H1 (cell line): ENCODE results near the gene VDR. TPM values are rescaled to one million over a fixed set of nuclear protein-coding genes. Genes with fewer than 3 reads are reported as not detected.

Experiments used
- CTCF ChIA-PET: fragments of 300-600 bp; sonication (Branson Sonifier 250); formaldehyde crosslinking; loops from one replicate; lab custom pipeline; 2021; ENCODE audit not compliant: partially characterized antibody; lab: Charles Lee
- POLR2A ChIA-PET: fragments of 300-600 bp; sonication (Branson Sonifier 250); formaldehyde crosslinking; loops from one replicate; lab custom pipeline; 2021; ENCODE audit warnings: inconsistent platforms; ENCODE audit not compliant: partially characterized antibody; lab: Charles Lee
- DNase-seq, 2 experiments: peaks; one replicate each; pipeline versions ENCODE4 v3.0.0 to v3.0.0-alpha.2; 2010 to 2022; ENCODE audit warnings: low spot score in 2 of 2, low read depth in 1 of 2, mixed read lengths in 1 of 2
- FAIRE-seq: peaks from 2 replicates; lab custom pipeline; 2011; peaks lifted over from hg19 to GRCh38; lab: Jason Lieb, UNC
- H2AFZ ChIP-seq: 2 replicates; pipeline ENCODE4 v1.8.1; 2012; ENCODE audit warnings: low read length, inconsistent platforms
- H2AK5ac ChIP-seq: 2 replicates; pipeline ENCODE4 v1.6.1; 2013; ENCODE audit warnings: low read depth, low read length
- H2BK120ac ChIP-seq: replicated peaks from 2 replicates; pipeline ENCODE3; 2013; ENCODE audit warnings: low read depth, low read length, inconsistent platforms
- H2BK12ac ChIP-seq: 2 replicates; pipeline ENCODE4 v1.6.1; 2013; ENCODE audit warnings: low read depth, low read length
- H2BK15ac ChIP-seq: 2 replicates; pipeline ENCODE4 v1.6.1; 2013; ENCODE audit warnings: low read length
- H2BK20ac ChIP-seq: 2 replicates; pipeline ENCODE4 v1.6.1; 2013; ENCODE audit warnings: low read length
- H2BK5ac ChIP-seq: 2 replicates; pipeline ENCODE4 v1.6.1; 2013; ENCODE audit warnings: low read depth, low read length
- H3K14ac ChIP-seq: 2 replicates; pipeline ENCODE4 v1.6.1; 2013; ENCODE audit warnings: inconsistent platforms; ENCODE audit not compliant: insufficient read length
- H3K18ac ChIP-seq: 2 replicates; pipeline ENCODE4 v1.6.1; 2013; ENCODE audit warnings: low read length; ENCODE audit errors: extremely low read depth
- H3K23ac ChIP-seq: 2 replicates; pipeline ENCODE4 v1.6.1; 2013; ENCODE audit warnings: inconsistent platforms; ENCODE audit not compliant: insufficient read length
- H3K23me2 ChIP-seq: 2 replicates; pipeline ENCODE4 v1.6.1; 2013; ENCODE audit warnings: low read depth, low read length
- H3K27ac ChIP-seq: 2 replicates; pipeline ENCODE4 v1.6.1; 2011; ENCODE audit warnings: low read depth, low read length, inconsistent platforms
- H3K27me3 ChIP-seq, 4 experiments: replicated peaks in 1 of 4; 1 replicate in 1 of 4; 2 replicates in 3 of 4; pipeline versions ENCODE4 v1.6.1 to v1.8.1; 2011 to 2013; ENCODE audit warnings: low read length in 3 of 4, mild to moderate bottlenecking in 3 of 4, inconsistent platforms in 2 of 4, mixed read lengths in 2 of 4, moderate library complexity in 1 of 4; ENCODE audit not compliant: control insufficient read depth in 3 of 4, insufficient read depth in 3 of 4; ENCODE audit errors: extremely low read depth in 1 of 4
- H3K36me3 ChIP-seq, 4 experiments: 2 replicates each; pipeline versions ENCODE4 v1.6.1 to v1.8.1; 2011 to 2013; ENCODE audit warnings: mild to moderate bottlenecking in 4 of 4, low read length in 3 of 4, moderate library complexity in 2 of 4, control low read depth in 1 of 4, inconsistent platforms in 1 of 4; ENCODE audit not compliant: insufficient read depth in 4 of 4, control insufficient read depth in 2 of 4
- H3K4ac ChIP-seq: replicated peaks from 2 replicates; pipeline ENCODE3; 2013; ENCODE audit warnings: low read length, low read depth, mixed read lengths, inconsistent platforms; ENCODE audit not compliant: insufficient read length
- H3K4me1 ChIP-seq, 4 experiments: replicated peaks in 1 of 4; 1 replicate in 1 of 4; 2 replicates in 3 of 4; pipeline versions ENCODE4 v1.6.1 to v1.8.1; 2011 to 2013; ENCODE audit warnings: low read length in 3 of 4, inconsistent platforms in 2 of 4, mixed read lengths in 1 of 4; ENCODE audit not compliant: insufficient read depth in 4 of 4, control insufficient read depth in 3 of 4
- H3K4me2 ChIP-seq, 2 experiments: 2 replicates each; pipeline versions ENCODE4 v1.6.1 to v1.8.1; 2011 to 2013; ENCODE audit warnings: low read depth in 2 of 2, low read length in 2 of 2, control low read depth in 1 of 2, inconsistent platforms in 1 of 2, mild to moderate bottlenecking in 1 of 2; ENCODE audit not compliant: insufficient read depth in 1 of 2
- H3K4me3 ChIP-seq, 4 experiments: fragments of 200-600, 300-600 bp in 1 of 4; sonication (generic), shearing (Covaris generic), sonication (Bioruptor Twin) in 1 of 4; 2 replicates each; pipeline versions ENCODE4 v1.5.1 to v1.8.1; 2011 to 2016; ENCODE audit warnings: low read length in 4 of 4, low read depth in 3 of 4, control low read depth in 2 of 4, inconsistent platforms in 2 of 4, mild to moderate bottlenecking in 2 of 4, mixed read lengths in 1 of 4, moderate library complexity in 1 of 4; ENCODE audit not compliant: insufficient read depth in 2 of 4; ENCODE audit errors: extremely low read depth in 1 of 4
- H3K56ac ChIP-seq: replicated peaks from 2 replicates; pipeline ENCODE3; 2013; ENCODE audit warnings: low read depth, mild to moderate bottlenecking, mixed read lengths, low read length, inconsistent platforms; ENCODE audit not compliant: insufficient read length
- H3K79me1 ChIP-seq: 2 replicates; pipeline ENCODE4 v1.6.1; 2013; ENCODE audit warnings: low read depth, low read length, control low read depth
- H3K79me2 ChIP-seq, 2 experiments: 2 replicates each; pipeline versions ENCODE4 v1.6.1 to v1.8.1; 2012 to 2013; ENCODE audit warnings: low read length in 2 of 2, mild to moderate bottlenecking in 2 of 2, inconsistent platforms in 1 of 2; ENCODE audit not compliant: insufficient read depth in 2 of 2, control insufficient read depth in 1 of 2
- H3K9ac ChIP-seq, 4 experiments: replicated peaks in 1 of 4; 1 replicate in 1 of 4; 2 replicates in 3 of 4; pipeline versions ENCODE4 v1.6.1 to v1.8.1; 2011 to 2013; ENCODE audit warnings: low read depth in 3 of 4, low read length in 3 of 4, control low read depth in 2 of 4, mild to moderate bottlenecking in 2 of 4, moderate library complexity in 2 of 4, inconsistent platforms in 1 of 4; ENCODE audit errors: extremely low read depth in 1 of 4
- H3K9me3 ChIP-seq, 2 experiments: 2 replicates each; pipeline versions ENCODE4 v1.6.1 to v1.8.1; 2012 to 2013; ENCODE audit warnings: mild to moderate bottlenecking in 2 of 2, moderate library complexity in 2 of 2, control low read depth in 1 of 2, inconsistent platforms in 1 of 2, low read depth in 1 of 2, low read length in 1 of 2, mixed read lengths in 1 of 2; ENCODE audit not compliant: insufficient read depth in 2 of 2
- H4K20me1 ChIP-seq, 2 experiments: replicated peaks in 1 of 2; 2 replicates each; pipeline versions ENCODE3 to v1.8.1; 2011 to 2013; ENCODE audit warnings: inconsistent platforms in 2 of 2, low read length in 2 of 2, mild to moderate bottlenecking in 1 of 2; ENCODE audit not compliant: insufficient read depth in 2 of 2, control insufficient read depth in 1 of 2
- H4K5ac ChIP-seq: 2 replicates; pipeline ENCODE4 v1.6.1; 2013; ENCODE audit warnings: low read length, low read depth, mixed read lengths, inconsistent platforms; ENCODE audit not compliant: insufficient read length
- H4K8ac ChIP-seq: 2 replicates; pipeline ENCODE4 v1.8.0; 2013; ENCODE audit warnings: mild to moderate bottlenecking, moderate library complexity, low read length, inconsistent platforms; ENCODE audit not compliant: insufficient read depth; ENCODE audit errors: extremely low read depth
- H4K91ac ChIP-seq: replicated peaks from 2 replicates; pipeline ENCODE3; 2013; ENCODE audit warnings: low read length, mixed read lengths, inconsistent platforms; ENCODE audit not compliant: insufficient read length
- MAX ChIP-seq: IDR thresholded peaks from 2 replicates; pipeline ENCODE4 v1.6.1; 2012; ENCODE audit warnings: inconsistent platforms
- SIRT6 ChIP-seq: IDR thresholded peaks from one replicate; pipeline ENCODE4 v1.7.1; 2012; ENCODE audit warnings: low read length, inconsistent platforms
- WGBS, 2 experiments: shearing (Covaris generic) in 1 of 2; methylation state at CpG; one replicate each; pipeline versions ENCODE4 v1.1.6 to v1.1.7; 2013 to 2015; ENCODE audit warnings: low lambda C conversion rate in 2 of 2, mixed read lengths in 2 of 2, inconsistent platforms in 1 of 2, low coverage in 1 of 2, missing lambda C conversion rate in 1 of 2; ENCODE audit not compliant: insufficient replicate concordance in 2 of 2, insufficient coverage in 1 of 2, insufficient read length in 1 of 2; ENCODE audit errors: extremely low coverage in 1 of 2, missing lambda C conversion rate in 1 of 2; 5-methylcytosine and 5-hydroxymethylcytosine counted together
- polyA plus RNA-seq, 7 experiments: library from polyadenylated mRNA; depleted of rRNA in 3 of 7; stranded (reverse) in 5 of 7; unstranded in 2 of 7; fragments of >200 nt in 5 of 7; fragments of 200-250 nt in 2 of 7; gene quantifications; 1 replicate in 5 of 7; 2 replicates in 1 of 7; 4 replicates in 1 of 7; pipeline versions ENCODE4 v1.2.1 to v1.2.3, GENCODE V29; 2011 to 2013; ENCODE audit warnings: missing spikeins in 2 of 7, mixed read lengths in 2 of 7
- total RNA-seq: library from RNA; stranded (reverse); fragmentation: NEBNext Ultra II Directional; extraction: Animal tissue kit (Norgen Biotek cat#: 25700); gene quantifications from 2 replicates; pipeline ENCODE4 v1.2.1, GENCODE V29; 2021

The VDR gene
- total and polyA plus RNA-seq, 2 of the 8 experiments (the other 6 are each of a cell fraction or from before 2014, with no cell fraction given) = 0.44 to 0.65 TPM

- Histone ChIP-seq H3K23ac (no peak overlapping the region), H3K27ac (no peak overlapping the region), H3K4ac (no peak overlapping the region), H2BK120ac (no peak overlapping the region), H3K9me3 (no peaks in the 10 kb centered on the region), H3K79me2 (no peaks in the 10 kb centered on the region), H4K20me1 (no peaks in the 10 kb centered on the region), H3K23me2 (no peaks in the 10 kb centered on the region), H3K4me2 (no peak overlapping the region), H3K14ac (no peak overlapping the region), H3K4me3 (no peak overlapping the region), H2AFZ (no peak overlapping the region), H3K27me3 (no peaks in the 10 kb centered on the region; a peak in 2 of 7 replicates), H3K79me1 (no peaks in the 10 kb centered on the region; the same call in 1 of the 2 replicates), H2BK12ac (no peak overlapping the region), H4K8ac (no peak overlapping the region; the same call in 1 of the 2 replicates), H4K5ac (no peak overlapping the region), H3K36me3 (no peaks in the 10 kb centered on the region), H3K56ac (no peak overlapping the region), H2BK20ac (no peak overlapping the region), H3K18ac (no peak overlapping the region), H3K9ac (no peak overlapping the region), H2BK15ac (no peak overlapping the region), H3K4me1 (peaks cover 0 to 22% (median 2%) of the 10 kb centered on the region in 4 experiments; a peak in 4 of 7 replicates), H4K91ac (no peak overlapping the region), H2BK5ac (no peak overlapping the region), H2AK5ac (no peak overlapping the region)
- whole genome bisulfite sequencing, 2 experiments = 86% methylated on average over 23 of the region's 28 CpGs; no CpG with 5 or more reads in 1 of the 2 experiments
- POLR2A ChIA-PET = interaction anchor here (0.9 to 28.4 kb wide), 4 partner anchors 8 to 67 kb away, joined by 3 to 480 read pairs (median 3); partner anchors contain the start of gene HDAC7
- CTCF ChIA-PET = interaction anchor here (1.1 to 30.5 kb wide), 9 partner anchors 11 to 129 kb away, joined by 3 to 2001 read pairs (median 6); partner anchors contain the start of genes HDAC7, SLC48A1 and TMEM106C
- DNase-seq (no peak), FAIRE-seq (no peak)
- TF ChIP-seq MAX (0 out of 2 replicates have a peak, but pooled peaks have one; percentile 11), SIRT6 (no peak)
Observed at GRCh38 chr12:47844264-47845019, 60.4 kb downstream of the VDR start.
